ENCODE results near the gene BRMS1L. TPM values are rescaled to one million over a fixed set of nuclear protein-coding genes. Genes with fewer than 3 reads are reported as not detected.

BRMS1L gene
- total and polyA plus RNA-seq, 2 of the 13 experiments (the other 11 are each of a cell fraction or from before 2014, with no cell fraction given) = 21.1 to 23.8 TPM

DNA sequence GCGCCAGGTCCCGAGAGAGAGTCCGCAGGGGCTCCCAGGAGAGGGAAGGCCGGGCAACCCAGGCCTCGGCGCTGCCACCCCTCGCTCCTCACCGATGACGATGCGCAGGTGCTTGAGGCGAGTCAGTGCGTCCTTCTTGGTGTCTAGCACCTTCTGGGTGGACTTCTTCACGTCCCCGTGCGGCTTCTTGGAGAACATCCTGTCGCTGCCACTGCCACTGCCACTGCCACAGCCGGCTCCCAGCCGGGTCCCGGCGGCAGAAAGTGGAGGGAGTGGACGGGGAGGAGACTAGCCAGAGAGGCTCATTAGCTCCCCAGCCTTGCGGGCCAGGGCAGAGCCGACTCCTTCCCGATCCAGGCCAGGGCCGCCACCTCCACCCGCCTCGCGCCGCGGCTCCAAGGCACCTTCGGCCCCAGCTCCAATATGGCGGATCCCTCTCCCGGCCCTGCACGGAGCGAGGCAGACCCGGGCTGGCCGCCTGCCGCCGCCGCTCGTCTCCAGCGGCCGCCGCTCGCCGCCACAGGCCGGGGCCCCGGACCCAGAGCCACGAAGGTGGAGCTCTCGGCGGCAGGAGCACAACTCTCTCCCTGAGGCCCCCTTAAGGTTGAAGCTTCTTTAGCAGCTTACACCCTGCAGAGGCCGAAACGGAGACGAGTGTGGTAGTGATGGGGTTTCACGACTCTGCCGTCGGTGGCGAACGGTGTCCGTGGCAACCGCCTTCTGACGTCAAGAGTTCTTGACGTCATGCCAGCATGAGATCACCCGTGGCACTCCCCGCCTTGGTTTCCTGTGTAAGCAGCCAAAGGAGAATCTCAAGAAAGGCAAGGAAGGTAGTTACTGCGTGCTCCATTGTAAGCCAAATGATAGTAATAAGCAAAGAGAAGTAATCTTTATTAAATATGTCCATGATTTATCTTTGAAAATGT is 17.2 kb upstream of the BRMS1L start, which contains the start of gene RALGAPA1 (continued):
- TF ChIP-seq, protein P1, sequence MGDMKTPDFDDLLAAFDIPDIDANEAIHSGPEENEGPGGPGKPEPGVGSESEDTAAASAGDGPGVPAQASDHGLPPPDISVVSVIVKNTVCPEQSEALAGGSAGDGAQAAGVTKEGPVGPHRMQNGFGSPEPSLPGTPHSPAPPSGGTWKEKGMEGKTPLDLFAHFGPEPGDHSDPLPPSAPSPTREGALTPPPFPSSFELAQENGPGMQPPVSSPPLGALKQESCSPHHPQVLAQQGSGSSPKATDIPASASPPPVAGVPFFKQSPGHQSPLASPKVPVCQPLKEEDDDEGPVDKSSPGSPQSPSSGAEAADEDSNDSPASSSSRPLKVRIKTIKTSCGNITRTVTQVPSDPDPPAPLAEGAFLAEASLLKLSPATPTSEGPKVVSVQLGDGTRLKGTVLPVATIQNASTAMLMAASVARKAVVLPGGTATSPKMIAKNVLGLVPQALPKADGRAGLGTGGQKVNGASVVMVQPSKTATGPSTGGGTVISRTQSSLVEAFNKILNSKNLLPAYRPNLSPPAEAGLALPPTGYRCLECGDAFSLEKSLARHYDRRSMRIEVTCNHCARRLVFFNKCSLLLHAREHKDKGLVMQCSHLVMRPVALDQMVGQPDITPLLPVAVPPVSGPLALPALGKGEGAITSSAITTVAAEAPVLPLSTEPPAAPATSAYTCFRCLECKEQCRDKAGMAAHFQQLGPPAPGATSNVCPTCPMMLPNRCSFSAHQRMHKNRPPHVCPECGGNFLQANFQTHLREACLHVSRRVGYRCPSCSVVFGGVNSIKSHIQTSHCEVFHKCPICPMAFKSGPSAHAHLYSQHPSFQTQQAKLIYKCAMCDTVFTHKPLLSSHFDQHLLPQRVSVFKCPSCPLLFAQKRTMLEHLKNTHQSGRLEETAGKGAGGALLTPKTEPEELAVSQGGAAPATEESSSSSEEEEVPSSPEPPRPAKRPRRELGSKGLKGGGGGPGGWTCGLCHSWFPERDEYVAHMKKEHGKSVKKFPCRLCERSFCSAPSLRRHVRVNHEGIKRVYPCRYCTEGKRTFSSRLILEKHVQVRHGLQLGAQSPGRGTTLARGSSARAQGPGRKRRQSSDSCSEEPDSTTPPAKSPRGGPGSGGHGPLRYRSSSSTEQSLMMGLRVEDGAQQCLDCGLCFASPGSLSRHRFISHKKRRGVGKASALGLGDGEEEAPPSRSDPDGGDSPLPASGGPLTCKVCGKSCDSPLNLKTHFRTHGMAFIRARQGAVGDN (CRISPR knock-in tag; IDR thresholded peaks at IDR 0.05) = peak; percentile 97
- peak; percentile 89 for TF ChIP-seq SAFB2 (CRISPR knock-in tag; IDR thresholded peaks at IDR 0.05; ENCODE audit: borderline replicate concordance, low read depth)
- TF ChIP-seq ZNF337 (CRISPR knock-in tag; IDR thresholded peaks at IDR 0.05; ENCODE audit: borderline replicate concordance, low read depth) = peak; percentile 67; the same call in 1 of the 2 replicates
- peak; percentile 69 for TF ChIP-seq ARID2 (CRISPR knock-in tag; IDR thresholded peaks at IDR 0.05; ENCODE audit: borderline replicate concordance)
- peak; percentile 95; the same call in 1 of the 2 replicates for TF ChIP-seq ZNF790 (CRISPR knock-in tag; IDR thresholded peaks at IDR 0.05; ENCODE audit: borderline replicate concordance)
- TF ChIP-seq ZNF256 (CRISPR knock-in tag; conservative IDR thresholded peaks at IDR 0.05) = 0 out of 2 replicates have a peak, but pooled peaks have one; percentile 76
- TF ChIP-seq HES4 (CRISPR knock-in tag; IDR thresholded peaks at IDR 0.05; ENCODE audit: borderline replicate concordance) = peak; percentile 83; the same call in 1 of the 2 replicates
- peak; percentile 91; the same call in 1 of the 2 replicates for TF ChIP-seq CBX5 (CRISPR knock-in tag; IDR thresholded peaks at IDR 0.05; ENCODE audit: borderline replicate concordance)
- TF ChIP-seq, protein P2, sequence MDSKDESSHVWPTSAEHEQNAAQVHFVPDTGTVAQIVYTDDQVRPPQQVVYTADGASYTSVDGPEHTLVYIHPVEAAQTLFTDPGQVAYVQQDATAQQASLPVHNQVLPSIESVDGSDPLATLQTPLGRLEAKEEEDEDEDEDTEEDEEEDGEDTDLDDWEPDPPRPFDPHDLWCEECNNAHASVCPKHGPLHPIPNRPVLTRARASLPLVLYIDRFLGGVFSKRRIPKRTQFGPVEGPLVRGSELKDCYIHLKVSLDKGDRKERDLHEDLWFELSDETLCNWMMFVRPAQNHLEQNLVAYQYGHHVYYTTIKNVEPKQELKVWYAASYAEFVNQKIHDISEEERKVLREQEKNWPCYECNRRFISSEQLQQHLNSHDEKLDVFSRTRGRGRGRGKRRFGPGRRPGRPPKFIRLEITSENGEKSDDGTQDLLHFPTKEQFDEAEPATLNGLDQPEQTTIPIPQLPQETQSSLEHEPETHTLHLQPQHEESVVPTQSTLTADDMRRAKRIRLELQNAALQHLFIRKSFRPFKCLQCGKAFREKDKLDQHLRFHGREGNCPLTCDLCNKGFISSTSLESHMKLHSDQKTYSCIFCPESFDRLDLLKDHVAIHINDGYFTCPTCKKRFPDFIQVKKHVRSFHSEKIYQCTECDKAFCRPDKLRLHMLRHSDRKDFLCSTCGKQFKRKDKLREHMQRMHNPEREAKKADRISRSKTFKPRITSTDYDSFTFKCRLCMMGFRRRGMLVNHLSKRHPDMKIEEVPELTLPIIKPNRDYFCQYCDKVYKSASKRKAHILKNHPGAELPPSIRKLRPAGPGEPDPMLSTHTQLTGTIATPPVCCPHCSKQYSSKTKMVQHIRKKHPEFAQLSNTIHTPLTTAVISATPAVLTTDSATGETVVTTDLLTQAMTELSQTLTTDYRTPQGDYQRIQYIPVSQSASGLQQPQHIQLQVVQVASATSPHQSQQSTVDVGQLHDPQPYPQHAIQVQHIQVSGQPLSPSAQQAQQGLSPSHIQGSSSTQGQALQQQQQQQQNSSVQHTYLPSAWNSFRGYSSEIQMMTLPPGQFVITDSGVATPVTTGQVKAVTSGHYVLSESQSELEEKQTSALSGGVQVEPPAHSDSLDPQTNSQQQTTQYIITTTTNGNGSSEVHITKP (CRISPR knock-in tag; IDR thresholded peaks at IDR 0.05; ENCODE audit: low read depth) = 0 out of 2 replicates have a peak, but pooled peaks have one; percentile 59
- peak; percentile 86 for TF ChIP-seq ZNF564 (CRISPR knock-in tag; IDR thresholded peaks at IDR 0.05)
- peak; percentile 67; the same call in 1 of the 2 replicates for TF ChIP-seq YEATS2 (CRISPR knock-in tag; IDR thresholded peaks at IDR 0.05; ENCODE audit: borderline replicate concordance)
- TF ChIP-seq, protein P3, sequence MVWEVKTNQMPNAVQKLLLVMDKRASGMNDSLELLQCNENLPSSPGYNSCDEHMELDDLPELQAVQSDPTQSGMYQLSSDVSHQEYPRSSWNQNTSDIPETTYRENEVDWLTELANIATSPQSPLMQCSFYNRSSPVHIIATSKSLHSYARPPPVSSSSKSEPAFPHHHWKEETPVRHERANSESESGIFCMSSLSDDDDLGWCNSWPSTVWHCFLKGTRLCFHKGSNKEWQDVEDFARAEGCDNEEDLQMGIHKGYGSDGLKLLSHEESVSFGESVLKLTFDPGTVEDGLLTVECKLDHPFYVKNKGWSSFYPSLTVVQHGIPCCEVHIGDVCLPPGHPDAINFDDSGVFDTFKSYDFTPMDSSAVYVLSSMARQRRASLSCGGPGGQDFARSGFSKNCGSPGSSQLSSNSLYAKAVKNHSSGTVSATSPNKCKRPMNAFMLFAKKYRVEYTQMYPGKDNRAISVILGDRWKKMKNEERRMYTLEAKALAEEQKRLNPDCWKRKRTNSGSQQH (CRISPR knock-in tag; IDR thresholded peaks at IDR 0.05; ENCODE audit: low read depth) = peak; percentile 95
- peak; percentile 81 for TF ChIP-seq IKZF4 (CRISPR knock-in tag; IDR thresholded peaks at IDR 0.05; ENCODE audit: borderline replicate concordance, low read depth, not compliant biosample characterization)
- TF ChIP-seq ZIK1 (CRISPR knock-in tag; IDR thresholded peaks at IDR 0.05; ENCODE audit: borderline replicate concordance, low read depth) = peak; percentile 98
- TF ChIP-seq, protein P4, sequence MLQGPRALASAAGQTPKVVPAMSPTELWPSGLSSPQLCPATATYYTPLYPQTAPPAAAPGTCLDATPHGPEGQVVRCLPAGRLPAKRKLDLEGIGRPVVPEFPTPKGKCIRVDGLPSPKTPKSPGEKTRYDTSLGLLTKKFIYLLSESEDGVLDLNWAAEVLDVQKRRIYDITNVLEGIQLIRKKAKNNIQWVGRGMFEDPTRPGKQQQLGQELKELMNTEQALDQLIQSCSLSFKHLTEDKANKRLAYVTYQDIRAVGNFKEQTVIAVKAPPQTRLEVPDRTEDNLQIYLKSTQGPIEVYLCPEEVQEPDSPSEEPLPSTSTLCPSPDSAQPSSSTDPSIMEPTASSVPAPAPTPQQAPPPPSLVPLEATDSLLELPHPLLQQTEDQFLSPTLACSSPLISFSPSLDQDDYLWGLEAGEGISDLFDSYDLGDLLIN (CRISPR knock-in tag; IDR thresholded peaks at IDR 0.05; ENCODE audit: borderline replicate concordance) = peak; percentile 89; the same call in 1 of the 2 replicates
- TF ChIP-seq DR1 (CRISPR knock-in tag; IDR thresholded peaks at IDR 0.05) = peak; percentile 88; the same call in 1 of the 2 replicates

Data from HepG2 (cell line).